Loucy (cell line): ENCODE measurements around the gene COX7A2.

Experiments used
- H2AFZ ChIP-seq: fragments of 200-600 bp; sonication (generic); 2 replicates; pipeline ENCODE4 v1.6.0; 2016; ENCODE audit warnings: antibody characterized with exemption, mild to moderate bottlenecking, low read length, moderate library complexity
- H3F3A ChIP-seq: fragments of 200-600 bp; 2 replicates; pipeline ENCODE4 v1.6.0; 2016; ENCODE audit warnings: antibody characterized with exemption, low read depth, mild to moderate bottlenecking
- H3K27me3 ChIP-seq: fragments of 200-600 bp; sonication (generic); 2 replicates; pipeline ENCODE4 v1.6.1; 2014; ENCODE audit warnings: low read length, mild to moderate bottlenecking; ENCODE audit not compliant: insufficient read depth, poor library complexity, severe bottlenecking
- H3K36me3 ChIP-seq: fragments of 200-600 bp; sonication (generic); 2 replicates; pipeline ENCODE4 v1.6.1; 2016; ENCODE audit warnings: low read length; ENCODE audit not compliant: insufficient read depth
- H3K4me1 ChIP-seq: fragments of 200-600 bp; sonication (generic); 2 replicates; pipeline ENCODE4 v1.5.1; 2014; ENCODE audit warnings: low read length, mild to moderate bottlenecking; ENCODE audit not compliant: insufficient read depth, poor library complexity, severe bottlenecking
- H3K4me2 ChIP-seq: fragments of 200-600 bp; sonication (generic); 2 replicates; pipeline ENCODE4 v1.6.0; 2014; ENCODE audit warnings: antibody characterized with exemption, low read length, low read depth, mild to moderate bottlenecking; ENCODE audit not compliant: poor library complexity, severe bottlenecking
- H3K4me3 ChIP-seq: fragments of 200-600 bp; sonication (generic); 2 replicates; pipeline ENCODE4 v1.5.1; 2014; ENCODE audit warnings: low read length, mild to moderate bottlenecking, mixed read lengths; ENCODE audit not compliant: poor library complexity, severe bottlenecking
- H3K79me2 ChIP-seq: fragments of 200-600 bp; sonication (generic); 2 replicates; pipeline ENCODE4 v1.6.1; 2014; ENCODE audit warnings: low read length; ENCODE audit not compliant: insufficient read depth
- H3K9ac ChIP-seq: fragments of 200-600 bp; sonication (generic); 2 replicates; pipeline ENCODE4 v1.6.0; 2014; ENCODE audit warnings: mild to moderate bottlenecking, low read depth, low read length, moderate library complexity; ENCODE audit not compliant: poor library complexity, severe bottlenecking
- H3K9me2 ChIP-seq: fragments of 200-600 bp; sonication (generic); replicated peaks from 2 replicates; pipeline ENCODE4 v1.6.1; 2016; ENCODE audit warnings: low read depth, low read length, mixed read lengths
- H3K9me3 ChIP-seq: fragments of 200-600 bp; sonication (generic); 2 replicates; pipeline ENCODE4 v1.6.1; 2014; ENCODE audit warnings: mild to moderate bottlenecking, antibody characterized with exemption, low read length, low read depth; ENCODE audit not compliant: insufficient read depth
- H4K20me1 ChIP-seq: fragments of 200-600 bp; sonication (generic); 2 replicates; pipeline ENCODE4 v1.6.0; 2014; ENCODE audit warnings: antibody characterized with exemption, low read length, mild to moderate bottlenecking; ENCODE audit not compliant: insufficient read depth, poor library complexity, severe bottlenecking
- CTCF ChIP-seq: fragments of 200-600 bp; sonication (generic); conservative IDR thresholded peaks from 2 replicates; pipeline ENCODE4 v1.5.1; 2014; ENCODE audit warnings: mild to moderate bottlenecking, antibody characterized with exemption, low read length
- EZH2phosphoT487 ChIP-seq: fragments of 200-600 bp; IDR thresholded peaks from 2 replicates; pipeline ENCODE4 v1.6.1; 2018; ENCODE audit warnings: antibody characterized with exemption, mild to moderate bottlenecking, moderate library complexity, borderline replicate concordance

Gene COX7A2

GRCh38 chr6:75224303-75224926, 19.2 kb downstream of the COX7A2 start:
- H3K36me3 ChIP-seq, result no peaks in the 10 kb centered on the region
- H3K9me2 ChIP-seq, result no peaks in the 10 kb centered on the region
- no peak overlapping the region for H3K9ac ChIP-seq
- no peaks in the 10 kb centered on the region for H4K20me1 ChIP-seq
- no peak overlapping the region for H2AFZ ChIP-seq
- no peaks in the 10 kb centered on the region for H3K27me3 ChIP-seq
- H3F3A ChIP-seq, result no peaks in the 10 kb centered on the region
- H3K4me3 ChIP-seq, result no peak overlapping the region
- no peaks in the 10 kb centered on the region for H3K79me2 ChIP-seq
- no peak overlapping the region for H3K4me2 ChIP-seq
- TF ChIP-seq EZH2phosphoT487 (no peak), CTCF (no peak)
- no peaks in the 10 kb centered on the region for H3K9me3 ChIP-seq
- H3K4me1 ChIP-seq, result no peaks in the 10 kb centered on the region

GRCh38 chr6:75223428-75223827, 20.2 kb downstream of the COX7A2 start:
- Histone ChIP-seq H3K4me3 (no peak overlapping the region), H4K20me1 (no peaks in the 10 kb centered on the region), H3K9me3 (no peaks in the 10 kb centered on the region), H3K9me2 (no peaks in the 10 kb centered on the region), H2AFZ (no peak overlapping the region), H3F3A (no peaks in the 10 kb centered on the region), H3K79me2 (no peaks in the 10 kb centered on the region), H3K4me2 (no peak overlapping the region), H3K27me3 (no peaks in the 10 kb centered on the region), H3K36me3 (no peaks in the 10 kb centered on the region), H3K4me1 (no peaks in the 10 kb centered on the region), H3K9ac (no peak overlapping the region)
- no peak for TF ChIP-seq EZH2phosphoT487
- no peak for TF ChIP-seq CTCF

GRCh38 chr6:75222261-75222660, 21.3 kb downstream of the COX7A2 start:
- H3K9me3 ChIP-seq, result no peaks in the 10 kb centered on the region
- no peak overlapping the region for H3K9ac ChIP-seq
- H3K9me2 ChIP-seq, result no peaks in the 10 kb centered on the region
- no peaks in the 10 kb centered on the region for H3K79me2 ChIP-seq
- H3K4me2 ChIP-seq, result no peak overlapping the region
- no peak overlapping the region for H3K4me3 ChIP-seq
- H3K27me3 ChIP-seq, result no peaks in the 10 kb centered on the region
- no peak overlapping the region for H2AFZ ChIP-seq
- no peaks in the 10 kb centered on the region for H4K20me1 ChIP-seq
- no peaks in the 10 kb centered on the region for H3K4me1 ChIP-seq
- H3F3A ChIP-seq, result no peaks in the 10 kb centered on the region
- no peak for TF ChIP-seq EZH2phosphoT487
- TF ChIP-seq CTCF, result no peak
- no peaks in the 10 kb centered on the region for H3K36me3 ChIP-seq
